NCI-H1092 treated with DMSO at 0.1 percent for 48 hours (cell line): ENCODE results near the gene NOSTRIN.
"Not testable (repeated sequence)": the region's sequence is repeated elsewhere in the genome, so short reads cannot be mapped to it uniquely, and the experiment has no call there.

Experiments
- DNase-seq: peaks from one replicate; lab custom pipeline; 2025; lab: John Stamatoyannopoulos, UW

The NOSTRIN gene

GRCh38 chr2:168801961-168802858 lies at the start of gene NOSTRIN:
Gene NOSTRIN, plus strand, starts transcription at chr2:168802637. Its CDS starts 10 bp downstream, at chr2:168802647.
- DNase-seq = no peak

- DNase-seq = no peak
Measured at GRCh38 chr2:168753765-168754329, 48.6 kb upstream of the NOSTRIN start.

- no peak for DNase-seq
Measured at GRCh38 chr2:168757223-168757622, 45.2 kb upstream of the NOSTRIN start.

- DNase-seq = peak; percentile 30
Measured at GRCh38 chr2:168758970-168759820, 43.2 kb upstream of the NOSTRIN start.

GRCh38 chr2:168765401-168765800 lies 37.0 kb upstream of the NOSTRIN start:
- no peak for DNase-seq

GRCh38 chr2:168766600-168766999 lies 35.8 kb upstream of the NOSTRIN start:
- DNase-seq = no peak

- no peak for DNase-seq
Measured at GRCh38 chr2:168767258-168767657, 35.2 kb upstream of the NOSTRIN start.

- not testable (repeated sequence) for DNase-seq
Measured at GRCh38 chr2:168768357-168768756, 34.1 kb upstream of the NOSTRIN start.

- no peak for DNase-seq
Measured at GRCh38 chr2:168770796-168771195, 31.6 kb upstream of the NOSTRIN start.

- DNase-seq = no peak
Measured at GRCh38 chr2:168772704-168773103, 29.7 kb upstream of the NOSTRIN start.

- DNase-seq = no peak
Measured at GRCh38 chr2:168773128-168773527, 29.3 kb upstream of the NOSTRIN start.

GRCh38 chr2:168773719-168774521 lies 28.5 kb upstream of the NOSTRIN start:
- peak; percentile 4 for DNase-seq

GRCh38 chr2:168775837-168776236 lies 26.6 kb upstream of the NOSTRIN start:
- DNase-seq = no peak

GRCh38 chr2:168780669-168781071 lies 21.8 kb upstream of the NOSTRIN start:
- no peak for DNase-seq

GRCh38 chr2:168781191-168781817 lies 21.1 kb upstream of the NOSTRIN start:
- DNase-seq = no peak

- DNase-seq = no peak
Measured at GRCh38 chr2:168782271-168782670, 20.2 kb upstream of the NOSTRIN start.

GRCh38 chr2:168784993-168785392 lies 17.4 kb upstream of the NOSTRIN start:
- no peak for DNase-seq

GRCh38 chr2:168787098-168787781 lies 15.2 kb upstream of the NOSTRIN start:
- DNase-seq = no peak

- no peak for DNase-seq
Measured at GRCh38 chr2:168787782-168788376, 14.6 kb upstream of the NOSTRIN start.

GRCh38 chr2:168789776-168790175 lies 12.7 kb upstream of the NOSTRIN start:
- DNase-seq = no peak
